Measurements from ENCODE around the gene DGKG. TPM values are rescaled to one million over a fixed set of nuclear protein-coding genes. Genes with fewer than 3 reads are reported as not detected.

Gene DGKG
- total RNA-seq, 3 donors from 2014 or later: 0.80 to 6.7 (median 0.96) TPM

GRCh38 chr3:186142393-186142932, 219.6 kb downstream of the DGKG start:
- no peak overlapping the region for H3K4me3 ChIP-seq
- ATAC-seq: no peak
- H3K36me3 ChIP-seq (ENCODE audit: low read depth): no peaks in the 10 kb centered on the region
- intact Hi-C loops (cut with DNase I, micrococcal nuclease): no loop called here
- TF ChIP-seq, protein P1, sequence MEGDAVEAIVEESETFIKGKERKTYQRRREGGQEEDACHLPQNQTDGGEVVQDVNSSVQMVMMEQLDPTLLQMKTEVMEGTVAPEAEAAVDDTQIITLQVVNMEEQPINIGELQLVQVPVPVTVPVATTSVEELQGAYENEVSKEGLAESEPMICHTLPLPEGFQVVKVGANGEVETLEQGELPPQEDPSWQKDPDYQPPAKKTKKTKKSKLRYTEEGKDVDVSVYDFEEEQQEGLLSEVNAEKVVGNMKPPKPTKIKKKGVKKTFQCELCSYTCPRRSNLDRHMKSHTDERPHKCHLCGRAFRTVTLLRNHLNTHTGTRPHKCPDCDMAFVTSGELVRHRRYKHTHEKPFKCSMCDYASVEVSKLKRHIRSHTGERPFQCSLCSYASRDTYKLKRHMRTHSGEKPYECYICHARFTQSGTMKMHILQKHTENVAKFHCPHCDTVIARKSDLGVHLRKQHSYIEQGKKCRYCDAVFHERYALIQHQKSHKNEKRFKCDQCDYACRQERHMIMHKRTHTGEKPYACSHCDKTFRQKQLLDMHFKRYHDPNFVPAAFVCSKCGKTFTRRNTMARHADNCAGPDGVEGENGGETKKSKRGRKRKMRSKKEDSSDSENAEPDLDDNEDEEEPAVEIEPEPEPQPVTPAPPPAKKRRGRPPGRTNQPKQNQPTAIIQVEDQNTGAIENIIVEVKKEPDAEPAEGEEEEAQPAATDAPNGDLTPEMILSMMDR (IDR thresholded peaks at IDR 0.05): no peak
- H3K9me3 ChIP-seq: no peaks in the 10 kb centered on the region
- H3K4me1 ChIP-seq (ENCODE audit: low read depth): no peaks in the 10 kb centered on the region
- no peak for DNase-seq

- no peaks in the 10 kb centered on the region for H3K9me3 ChIP-seq
- no peak overlapping the region for H3K4me3 ChIP-seq
- TF ChIP-seq, protein P1 (IDR thresholded peaks at IDR 0.05): no peak
- intact Hi-C loops (cut with DNase I, micrococcal nuclease): no loop called here
- ATAC-seq (no peak), DNase-seq (no peak)
- H3K4me1 ChIP-seq (ENCODE audit: low read depth): no peaks in the 10 kb centered on the region
- no peaks in the 10 kb centered on the region for H3K36me3 ChIP-seq (ENCODE audit: low read depth)
These were observed 220.2 kb downstream of the DGKG start for GRCh38 chr3:186141790-186142189.

- Histone ChIP-seq H3K4me1 (ENCODE audit: low read depth) (no peaks in the 10 kb centered on the region), H3K36me3 (ENCODE audit: low read depth) (no peaks in the 10 kb centered on the region), H3K9me3 (no peaks in the 10 kb centered on the region), H3K4me3 (no peak overlapping the region)
- DNase-seq (no peak), ATAC-seq (no peak)
- intact Hi-C loops (cut with DNase I, micrococcal nuclease): no loop called here
- TF ChIP-seq, protein P1 (IDR thresholded peaks at IDR 0.05): no peak
These were observed 223.6 kb downstream of the DGKG start for GRCh38 chr3:186138272-186138981.

- TF ChIP-seq, protein P1 (IDR thresholded peaks at IDR 0.05): no peak
- ATAC-seq (no peak), DNase-seq (no peak)
- H3K36me3 ChIP-seq (ENCODE audit: low read depth): no peaks in the 10 kb centered on the region
- no peaks in the 10 kb centered on the region for H3K4me1 ChIP-seq (ENCODE audit: low read depth)
- no peaks in the 10 kb centered on the region for H3K9me3 ChIP-seq
- intact Hi-C loops (cut with DNase I, micrococcal nuclease): no loop called here
- no peak overlapping the region for H3K4me3 ChIP-seq
These were observed 224.9 kb downstream of the DGKG start for GRCh38 chr3:186137051-186137685.

- no peak overlapping the region for H3K4me3 ChIP-seq
- H3K9me3 ChIP-seq: no peaks in the 10 kb centered on the region
- intact Hi-C loops (cut with DNase I, micrococcal nuclease): no loop called here
- H3K4me1 ChIP-seq (ENCODE audit: low read depth): no peaks in the 10 kb centered on the region
- no peak for DNase-seq
- ATAC-seq: no peak
- TF ChIP-seq, protein P1 (IDR thresholded peaks at IDR 0.05): no peak
- no peaks in the 10 kb centered on the region for H3K36me3 ChIP-seq (ENCODE audit: low read depth)
These were observed 228.1 kb downstream of the DGKG start for GRCh38 chr3:186133980-186134379.
